ENCODE measurements around the gene SHISAL2A. TPM values are rescaled to one million over a fixed set of nuclear protein-coding genes. Genes with fewer than 3 reads are reported as not detected.
A peak's percentile ranks its signal among the peaks of the same experiment; 100 is the strongest.

SHISAL2A gene
- total and polyA plus RNA-seq, 4 donors: 0.14 to 0.33 (median 0.22) TPM; not detected in 1

DNA sequence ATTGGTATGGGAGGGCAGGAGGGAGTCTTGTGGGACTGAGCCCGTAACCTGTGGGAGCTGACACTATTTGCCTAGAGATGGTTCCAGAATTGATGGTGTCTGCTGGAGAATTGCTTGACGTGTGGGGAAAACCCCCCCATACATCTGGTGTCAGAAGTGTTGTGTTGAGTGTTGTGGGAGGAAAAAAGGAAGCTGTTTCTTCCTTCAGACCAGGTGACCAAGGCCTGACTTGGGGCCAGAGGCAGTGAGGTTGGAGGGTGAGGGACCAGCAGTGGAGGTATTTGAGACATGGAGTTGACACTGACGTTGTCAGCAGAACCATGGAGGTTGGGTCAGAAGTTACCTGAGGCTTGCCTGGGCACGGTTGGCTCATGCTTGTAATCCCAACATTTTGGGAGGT, 8.3 kb downstream of the SHISAL2A start:
- WGBS: 91% methylated on average over 4 of the region's 4 CpGs
- H3K4me3 ChIP-seq (ENCODE audit: low read depth in 1 of 3, low read length in 3 of 3): no peak overlapping the region
- no peak overlapping the region for H3K27ac ChIP-seq (ENCODE audit: low read depth in 1 of 2, low read length in 2 of 2)
- no peaks in the 10 kb centered on the region for H3K4me1 ChIP-seq (ENCODE audit: control insufficient read depth in 4 of 4, insufficient read depth in 4 of 4, low read length in 3 of 4)
- TF ChIP-seq RXRA (IDR thresholded peaks at IDR 0.05) (no peak), NR2F2 (IDR thresholded peaks at IDR 0.05) (no peak), FOXA1 (IDR thresholded peaks at IDR 0.05) (no peak), ZBTB33 (IDR thresholded peaks at IDR 0.05) (no peak)
- H3K36me3 ChIP-seq (ENCODE audit: control insufficient read depth in 4 of 4, insufficient read depth in 3 of 4, low read depth in 1 of 4, low read length in 3 of 4): no peaks in the 10 kb centered on the region
- H3K9ac ChIP-seq (ENCODE audit: low read depth in 1 of 2, low read length in 2 of 2): no peak overlapping the region
- no peaks in the 10 kb centered on the region for H3K9me3 ChIP-seq (ENCODE audit: control insufficient read depth in 4 of 4, low read length in 3 of 4)
- H3K27me3 ChIP-seq (ENCODE audit: control insufficient read depth in 4 of 4, insufficient read depth in 4 of 4, low read length in 3 of 4): no peaks in the 10 kb centered on the region
- DNase-seq (ENCODE audit: low spot score): no peak

DNA sequence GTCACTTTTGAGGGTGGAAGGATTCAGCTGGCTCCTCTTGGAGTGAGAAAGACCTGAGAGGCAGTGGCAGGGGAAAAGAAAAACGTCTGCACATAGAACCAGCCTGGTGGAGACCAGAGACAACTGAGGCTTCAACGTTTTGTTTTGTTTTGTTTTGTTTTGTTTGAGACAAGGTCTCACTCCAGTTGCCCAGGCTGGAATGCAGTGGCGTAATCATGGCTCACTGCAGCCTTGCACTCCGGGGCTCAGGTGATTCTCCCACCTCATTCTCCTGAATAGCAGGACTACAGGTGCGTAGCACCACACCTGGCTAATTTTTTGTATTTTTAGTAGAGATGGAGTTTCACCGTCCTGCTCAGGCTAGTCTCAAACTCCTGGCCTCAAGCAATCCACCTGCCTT, 12.3 kb downstream of the SHISAL2A start:
- Histone ChIP-seq H3K4me3 (ENCODE audit: low read depth in 1 of 3, low read length in 3 of 3) (no peak overlapping the region), H3K27ac (ENCODE audit: low read depth in 1 of 2, low read length in 2 of 2) (no peak overlapping the region), H3K4me1 (ENCODE audit: control insufficient read depth in 4 of 4, insufficient read depth in 4 of 4, low read length in 3 of 4) (no peaks in the 10 kb centered on the region), H3K9ac (ENCODE audit: low read depth in 1 of 2, low read length in 2 of 2) (no peak overlapping the region), H3K9me3 (ENCODE audit: control insufficient read depth in 4 of 4, low read length in 3 of 4) (no peaks in the 10 kb centered on the region), H3K27me3 (ENCODE audit: control insufficient read depth in 4 of 4, insufficient read depth in 4 of 4, low read length in 3 of 4) (no peaks in the 10 kb centered on the region), H3K36me3 (ENCODE audit: control insufficient read depth in 4 of 4, insufficient read depth in 3 of 4, low read depth in 1 of 4, low read length in 3 of 4) (no peaks in the 10 kb centered on the region)
- TF ChIP-seq TAF1 (conservative IDR thresholded peaks at IDR 0.05) (no peak), EGR1 (IDR thresholded peaks at IDR 0.05; ENCODE audit: low read depth in 2 of 2) (no peak), HNF4A (conservative IDR thresholded peaks at IDR 0.05) (no peak), RXRA (IDR thresholded peaks at IDR 0.05) (no peak), REST (IDR thresholded peaks at IDR 0.05) (no peak), HNF4G (IDR thresholded peaks at IDR 0.05) (no peak), RAD21 (IDR thresholded peaks at IDR 0.05) (no peak), ZBTB33 (IDR thresholded peaks at IDR 0.05) (no peak)
- 76% methylated on average over 6 of the region's 6 CpGs for WGBS
- no peak for DNase-seq (ENCODE audit: low spot score)

GRCh38 chr1:52651904-52652303, 18.9 kb downstream of the SHISAL2A start:
- H3K4me1 ChIP-seq (ENCODE audit: control insufficient read depth in 4 of 4, insufficient read depth in 4 of 4, low read length in 3 of 4): peaks cover 0 to 8% (median 2%) of the 10 kb centered on the region in 4 donors
- TF ChIP-seq RXRA (IDR thresholded peaks at IDR 0.05): peak; percentile 94 to 96
- TF ChIP-seq SP1 (IDR thresholded peaks at IDR 0.05): peak; percentile 88
- TF ChIP-seq GABPA (IDR thresholded peaks at IDR 0.05 in 1 of 2, conservative IDR thresholded peaks at IDR 0.05 in 1 of 2): peak in 1 of 2 donors; percentile 40
- TF ChIP-seq YY1 (IDR thresholded peaks at IDR 0.05): peak; percentile 83
- peak; percentile 21 for TF ChIP-seq NR2F2 (IDR thresholded peaks at IDR 0.05)
- peak in 1 of 2 donors; percentile 19 for TF ChIP-seq EGR1 (IDR thresholded peaks at IDR 0.05; ENCODE audit: low read depth in 2 of 2)
- peak; percentile 43 for TF ChIP-seq REST (IDR thresholded peaks at IDR 0.05)
- TF ChIP-seq HNF4A (conservative IDR thresholded peaks at IDR 0.05): peak; percentile 97 to 99
- TF ChIP-seq HNF4G (IDR thresholded peaks at IDR 0.05): peak; percentile 95
- peak; percentile 80 for TF ChIP-seq ZBTB33 (IDR thresholded peaks at IDR 0.05)
- peak; percentile 91 for TF ChIP-seq FOXA1 (IDR thresholded peaks at IDR 0.05)

More at GRCh38 chr1:52651904-52652303, 18.9 kb downstream of the SHISAL2A start:
- no peak for DNase-seq (ENCODE audit: low spot score)
- H3K27me3 ChIP-seq (ENCODE audit: control insufficient read depth in 4 of 4, insufficient read depth in 4 of 4, low read length in 3 of 4): no peaks in the 10 kb centered on the region
- H3K27ac ChIP-seq (ENCODE audit: low read depth in 1 of 2, low read length in 2 of 2): peak overlapping the region in 1 of 2 donors; percentile 38
- WGBS: 32% methylated on average over 1 of the region's 1 CpG
- no peak overlapping the region for H3K4me3 ChIP-seq (ENCODE audit: low read depth in 1 of 3, low read length in 3 of 3)
- H3K9me3 ChIP-seq (ENCODE audit: control insufficient read depth in 4 of 4, low read length in 3 of 4): no peaks in the 10 kb centered on the region
- no peaks in the 10 kb centered on the region for H3K36me3 ChIP-seq (ENCODE audit: control insufficient read depth in 4 of 4, insufficient read depth in 3 of 4, low read depth in 1 of 4, low read length in 3 of 4)
- H3K9ac ChIP-seq (ENCODE audit: low read depth in 1 of 2, low read length in 2 of 2): no peak overlapping the region

Data from liver (tissue), 9 donors.